HEK293 (cell line): ENCODE results near the gene KCNAB2.

Source experiments
- MZF1 ChIP-seq: fragments of 450-650 bp; formaldehyde crosslinking; IDR thresholded peaks from 2 replicates; pipeline ENCODE4 v1.5.1; 2017; ENCODE audit warnings: missing biosample characterization, missing genetic modification characterization, borderline replicate concordance
- OVOL3 ChIP-seq: fragments of 450-650 bp; formaldehyde crosslinking; IDR thresholded peaks from 2 replicates; pipeline ENCODE4 v1.5.1; 2016; ENCODE audit warnings: missing biosample characterization, missing genetic modification characterization
- SP2 ChIP-seq: fragments of 450-650 bp; formaldehyde crosslinking; IDR thresholded peaks from 2 replicates; pipeline ENCODE4 v1.5.1; 2016; ENCODE audit warnings: missing biosample characterization, missing genetic modification characterization
- SP3 ChIP-seq: fragments of 450-650 bp; formaldehyde crosslinking; IDR thresholded peaks from 2 replicates; pipeline ENCODE4 v1.5.1; 2016; ENCODE audit warnings: missing biosample characterization, missing genetic modification characterization
- ZNF24 ChIP-seq: fragments of 450-650 bp; formaldehyde crosslinking; IDR thresholded peaks from 2 replicates; pipeline ENCODE4 v1.5.1; 2016; ENCODE audit warnings: missing biosample characterization, missing genetic modification characterization
- ZNF324 ChIP-seq: fragments of 450-650 bp; formaldehyde crosslinking; IDR thresholded peaks from 2 replicates; pipeline ENCODE4 v1.5.1; 2016; ENCODE audit warnings: missing biosample characterization, missing genetic modification characterization
- ZNF426 ChIP-seq: fragments of 450-650 bp; formaldehyde crosslinking; IDR thresholded peaks from 2 replicates; pipeline ENCODE4 v1.5.1; 2017; ENCODE audit warnings: missing biosample characterization, missing genetic modification characterization, mild to moderate bottlenecking, inconsistent platforms, moderate library complexity
- ZNF501 ChIP-seq: fragments of 450-650 bp; formaldehyde crosslinking; IDR thresholded peaks from 2 replicates; pipeline ENCODE4 v1.5.1; 2016; ENCODE audit warnings: missing biosample characterization, missing genetic modification characterization
- ZNF76 ChIP-seq: fragments of 450-650 bp; formaldehyde crosslinking; IDR thresholded peaks from 2 replicates; pipeline ENCODE4; 2016; ENCODE audit warnings: low read depth, missing biosample characterization, missing genetic modification characterization, borderline replicate concordance
- TF ChIP-seq, protein P1 (sequence below): fragments of 450-650 bp; formaldehyde crosslinking; IDR thresholded peaks from 2 replicates; pipeline ENCODE4 v1.5.1; 2016; ENCODE audit warnings: missing biosample characterization, missing genetic modification characterization
- TF ChIP-seq, protein P2 (sequence below): fragments of 450-650 bp; formaldehyde crosslinking; conservative IDR thresholded peaks from 2 replicates; pipeline ENCODE4 v1.5.1; 2016; ENCODE audit warnings: low read depth, missing biosample characterization, missing genetic modification characterization

DNA sequence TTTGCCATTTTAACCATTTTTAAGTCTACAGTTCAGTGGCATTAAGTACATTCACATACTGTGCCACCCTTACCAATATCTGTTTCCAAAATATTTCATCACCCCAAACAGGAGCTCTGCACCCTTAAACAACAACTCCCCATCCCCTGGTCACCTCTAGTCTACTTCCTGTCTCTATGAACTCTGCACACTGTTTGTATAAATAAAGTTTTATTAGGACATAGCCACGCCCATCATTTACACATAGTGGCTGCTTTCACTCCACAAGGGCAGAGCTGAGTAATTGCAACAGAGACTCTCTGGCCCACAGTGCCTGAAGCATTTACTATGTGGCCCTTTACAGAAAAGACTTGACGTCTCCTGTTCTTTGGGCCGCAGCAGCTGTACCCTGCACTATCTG is 30.1 kb downstream of the KCNAB2 start:
- TF ChIP-seq MZF1 (tag by site-specific recombination): no peak
- no peak for TF ChIP-seq OVOL3 (tag by site-specific recombination)
- TF ChIP-seq, protein P1, sequence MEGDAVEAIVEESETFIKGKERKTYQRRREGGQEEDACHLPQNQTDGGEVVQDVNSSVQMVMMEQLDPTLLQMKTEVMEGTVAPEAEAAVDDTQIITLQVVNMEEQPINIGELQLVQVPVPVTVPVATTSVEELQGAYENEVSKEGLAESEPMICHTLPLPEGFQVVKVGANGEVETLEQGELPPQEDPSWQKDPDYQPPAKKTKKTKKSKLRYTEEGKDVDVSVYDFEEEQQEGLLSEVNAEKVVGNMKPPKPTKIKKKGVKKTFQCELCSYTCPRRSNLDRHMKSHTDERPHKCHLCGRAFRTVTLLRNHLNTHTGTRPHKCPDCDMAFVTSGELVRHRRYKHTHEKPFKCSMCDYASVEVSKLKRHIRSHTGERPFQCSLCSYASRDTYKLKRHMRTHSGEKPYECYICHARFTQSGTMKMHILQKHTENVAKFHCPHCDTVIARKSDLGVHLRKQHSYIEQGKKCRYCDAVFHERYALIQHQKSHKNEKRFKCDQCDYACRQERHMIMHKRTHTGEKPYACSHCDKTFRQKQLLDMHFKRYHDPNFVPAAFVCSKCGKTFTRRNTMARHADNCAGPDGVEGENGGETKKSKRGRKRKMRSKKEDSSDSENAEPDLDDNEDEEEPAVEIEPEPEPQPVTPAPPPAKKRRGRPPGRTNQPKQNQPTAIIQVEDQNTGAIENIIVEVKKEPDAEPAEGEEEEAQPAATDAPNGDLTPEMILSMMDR (tag by site-specific recombination): no peak
- TF ChIP-seq, protein P2, sequence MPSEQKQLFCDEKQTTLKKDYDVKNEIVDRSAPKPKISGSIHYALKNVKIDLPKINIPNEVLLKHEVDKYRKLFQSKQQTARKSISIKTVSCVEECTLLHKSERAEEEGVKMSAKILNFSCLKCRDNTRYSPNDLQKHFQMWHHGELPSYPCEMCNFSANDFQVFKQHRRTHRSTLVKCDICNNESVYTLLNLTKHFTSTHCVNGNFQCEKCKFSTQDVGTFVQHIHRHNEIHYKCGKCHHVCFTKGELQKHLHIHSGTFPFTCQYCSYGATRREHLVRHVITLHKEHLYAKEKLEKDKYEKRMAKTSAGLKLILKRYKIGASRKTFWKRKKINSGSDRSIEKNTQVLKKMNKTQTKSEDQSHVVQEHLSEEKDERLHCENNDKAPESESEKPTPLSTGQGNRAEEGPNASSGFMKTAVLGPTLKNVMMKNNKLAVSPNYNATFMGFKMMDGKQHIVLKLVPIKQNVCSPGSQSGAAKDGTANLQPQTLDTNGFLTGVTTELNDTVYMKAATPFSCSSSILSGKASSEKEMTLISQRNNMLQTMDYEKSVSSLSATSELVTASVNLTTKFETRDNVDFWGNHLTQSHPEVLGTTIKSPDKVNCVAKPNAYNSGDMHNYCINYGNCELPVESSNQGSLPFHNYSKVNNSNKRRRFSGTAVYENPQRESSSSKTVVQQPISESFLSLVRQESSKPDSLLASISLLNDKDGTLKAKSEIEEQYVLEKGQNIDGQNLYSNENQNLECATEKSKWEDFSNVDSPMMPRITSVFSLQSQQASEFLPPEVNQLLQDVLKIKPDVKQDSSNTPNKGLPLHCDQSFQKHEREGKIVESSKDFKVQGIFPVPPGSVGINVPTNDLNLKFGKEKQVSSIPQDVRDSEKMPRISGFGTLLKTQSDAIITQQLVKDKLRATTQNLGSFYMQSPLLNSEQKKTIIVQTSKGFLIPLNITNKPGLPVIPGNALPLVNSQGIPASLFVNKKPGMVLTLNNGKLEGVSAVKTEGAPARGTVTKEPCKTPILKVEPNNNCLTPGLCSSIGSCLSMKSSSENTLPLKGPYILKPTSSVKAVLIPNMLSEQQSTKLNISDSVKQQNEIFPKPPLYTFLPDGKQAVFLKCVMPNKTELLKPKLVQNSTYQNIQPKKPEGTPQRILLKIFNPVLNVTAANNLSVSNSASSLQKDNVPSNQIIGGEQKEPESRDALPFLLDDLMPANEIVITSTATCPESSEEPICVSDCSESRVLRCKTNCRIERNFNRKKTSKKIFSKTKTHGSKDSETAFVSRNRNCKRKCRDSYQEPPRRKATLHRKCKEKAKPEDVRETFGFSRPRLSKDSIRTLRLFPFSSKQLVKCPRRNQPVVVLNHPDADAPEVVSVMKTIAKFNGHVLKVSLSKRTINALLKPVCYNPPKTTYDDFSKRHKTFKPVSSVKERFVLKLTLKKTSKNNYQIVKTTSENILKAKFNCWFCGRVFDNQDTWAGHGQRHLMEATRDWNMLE (tag by site-specific recombination): 0 out of 2 replicates have a peak, but pooled peaks have one; percentile 31
- TF ChIP-seq SP2 (tag by site-specific recombination): no peak
- TF ChIP-seq ZNF324 (tag by site-specific recombination): no peak
- TF ChIP-seq ZNF24 (tag by site-specific recombination): no peak
- TF ChIP-seq ZNF426 (tag by site-specific recombination): no peak
- TF ChIP-seq SP3 (tag by site-specific recombination): peak; percentile 48; the same call in 1 of the 2 replicates
- TF ChIP-seq ZNF76 (tag by site-specific recombination): no peak
- no peak for TF ChIP-seq ZNF501 (tag by site-specific recombination)
